Common myeloid progenitor, CD34-positive (primary cell): ENCODE data around the gene TEDDM1.

Experiments
- CTCF ChIA-PET: fragments of 350-600 bp; sonication (Branson Sonifier 250); formaldehyde crosslinking; loops from one replicate; lab custom pipeline; 2021; ENCODE audit warnings: antibody characterized with exemption; lab: Charles Lee
- POLR2A ChIA-PET: fragments of 350-600 bp; sonication (Branson Sonifier 250); formaldehyde crosslinking; loops from one replicate; lab custom pipeline; 2021; ENCODE audit warnings: antibody characterized with exemption; lab: Charles Lee
- DNase-seq, 3 donors: peaks; one replicate each; pipeline versions ENCODE4 v3.0.0 to v3.0.0-alpha.2; 2013
- H3K27ac ChIP-seq, 2 experiments: 1 replicate in 1 of 2; 2 replicates in 1 of 2; pipeline ENCODE4 v1.7.0; 2013; ENCODE audit warnings: inconsistent platforms in 2 of 2, low read length in 2 of 2, mild to moderate bottlenecking in 2 of 2, low read depth in 1 of 2, moderate library complexity in 1 of 2; ENCODE audit not compliant: severe bottlenecking in 2 of 2, insufficient read depth in 1 of 2, poor library complexity in 1 of 2
- H3K27me3 ChIP-seq, 5 experiments: replicated peaks in 2 of 5; 1 replicate in 3 of 5; 2 replicates in 2 of 5; pipeline versions ENCODE4 v1.6.1 to v1.7.0; 2013; ENCODE audit warnings: low read length in 4 of 5, mild to moderate bottlenecking in 2 of 5, moderate library complexity in 2 of 5, inconsistent platforms in 1 of 5; ENCODE audit not compliant: insufficient read depth in 5 of 5, control insufficient read depth in 4 of 5
- H3K36me3 ChIP-seq, 4 experiments: 1 replicate in 2 of 4; 2 replicates in 2 of 4; pipeline versions ENCODE4 v1.6.1 to v1.7.0; 2013; ENCODE audit warnings: low read length in 3 of 4, control low read depth in 1 of 4, mild to moderate bottlenecking in 1 of 4; ENCODE audit not compliant: control insufficient read depth in 4 of 4, insufficient read depth in 4 of 4
- H3K4me1 ChIP-seq, 4 experiments: 1 replicate in 3 of 4; 2 replicates in 1 of 4; pipeline versions ENCODE4 v1.6.1 to v1.7.1; 2013; ENCODE audit warnings: low read length in 3 of 4, mild to moderate bottlenecking in 3 of 4, control low read depth in 1 of 4, inconsistent platforms in 1 of 4, moderate library complexity in 1 of 4; ENCODE audit not compliant: control insufficient read depth in 4 of 4, insufficient read depth in 4 of 4; ENCODE audit errors: control extremely low read depth in 1 of 4
- H3K4me3 ChIP-seq, 7 experiments: 1 replicate in 4 of 7; 2 replicates in 3 of 7; pipeline versions ENCODE4 v1.5.1 to v1.7.0; 2013; ENCODE audit warnings: mild to moderate bottlenecking in 7 of 7, low read length in 6 of 7, moderate library complexity in 6 of 7, inconsistent platforms in 2 of 7, low read depth in 2 of 7, control low read depth in 1 of 7; ENCODE audit not compliant: insufficient read depth in 4 of 7, control insufficient read depth in 1 of 7; ENCODE audit errors: extremely low read depth in 1 of 7
- H3K9me3 ChIP-seq, 5 experiments: 1 replicate in 4 of 5; 2 replicates in 1 of 5; pipeline versions ENCODE4 v1.6.1 to v1.7.1; 2013; ENCODE audit warnings: low read length in 4 of 5, mild to moderate bottlenecking in 2 of 5, inconsistent platforms in 1 of 5, low read depth in 1 of 5, moderate library complexity in 1 of 5; ENCODE audit not compliant: control insufficient read depth in 4 of 5, insufficient read depth in 2 of 5; ENCODE audit errors: control extremely low read depth in 1 of 5
- WGBS: methylation state at CpG from one replicate; pipeline ENCODE4 v1.1.5; 2013; ENCODE audit not compliant: insufficient coverage; 5-methylcytosine and 5-hydroxymethylcytosine counted together

The TEDDM1 gene

GRCh38 chr1:182357171-182357570, 43.3 kb downstream of the TEDDM1 start:
- DNase-seq, result no peak
- POLR2A ChIA-PET, result no interaction called here
- no peaks in the 10 kb centered on the region for H3K4me1 ChIP-seq

DNA sequence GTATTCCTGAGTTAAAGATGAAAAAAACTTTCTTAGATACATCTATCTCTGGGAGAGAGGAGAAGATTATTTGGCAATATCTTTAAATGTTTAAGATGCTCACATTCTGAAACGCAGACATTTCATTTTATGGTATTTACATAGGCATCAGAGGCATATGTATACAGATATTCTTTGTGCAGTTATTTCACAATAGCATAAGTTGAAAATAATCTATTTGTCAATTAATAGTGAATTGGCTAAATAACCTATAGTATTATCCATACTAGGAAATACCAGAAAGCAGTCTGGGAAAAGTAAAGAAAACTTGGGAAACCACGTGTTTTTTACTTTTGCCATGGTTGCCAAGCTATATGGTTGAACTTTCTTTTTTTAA, 44.8 kb downstream of the TEDDM1 start:
- CTCF ChIA-PET, result interaction anchor here (1.2 kb wide), 1 partner anchor 41 kb away, joined by 3 read pairs; no protein-coding TSS in a partner anchor

More at GRCh38 chr1:182357171-182357570, 43.3 kb downstream of the TEDDM1 start:
- WGBS, result 81% methylated on average over 2 of the region's 2 CpGs
- no peak overlapping the region for H3K4me3 ChIP-seq
- H3K36me3 ChIP-seq, result no peaks in the 10 kb centered on the region
- no peaks in the 10 kb centered on the region for H3K9me3 ChIP-seq
- no peak overlapping the region for H3K27ac ChIP-seq
- CTCF ChIA-PET, result no interaction called here
- H3K27me3 ChIP-seq, result no peaks in the 10 kb centered on the region

GRCh38 chr1:182351790-182352364, 48.6 kb downstream of the TEDDM1 start:
- CTCF ChIA-PET, result no interaction called here
- DNase-seq, result no peak
- Histone ChIP-seq H3K4me1 (no peaks in the 10 kb centered on the region), H3K4me3 (no peak overlapping the region), H3K27ac (no peak overlapping the region), H3K27me3 (no peaks in the 10 kb centered on the region), H3K9me3 (no peaks in the 10 kb centered on the region), H3K36me3 (no peaks in the 10 kb centered on the region)
- 100% methylated on average over 1 of the region's 1 CpG for WGBS
- POLR2A ChIA-PET, result no interaction called here

More for the DNA sequence above, 44.8 kb downstream of the TEDDM1 start:
- DNase-seq, result no peak
- Histone ChIP-seq H3K36me3 (no peaks in the 10 kb centered on the region), H3K4me3 (no peak overlapping the region), H3K27ac (no peak overlapping the region), H3K4me1 (no peaks in the 10 kb centered on the region), H3K27me3 (no peaks in the 10 kb centered on the region), H3K9me3 (no peaks in the 10 kb centered on the region)
- 100% methylated on average over 1 of the region's 2 CpGs for WGBS
- POLR2A ChIA-PET, result no interaction called here

- Histone ChIP-seq H3K4me1 (no peaks in the 10 kb centered on the region), H3K27ac (no peak overlapping the region), H3K36me3 (no peaks in the 10 kb centered on the region), H3K4me3 (no peak overlapping the region), H3K27me3 (no peaks in the 10 kb centered on the region), H3K9me3 (no peaks in the 10 kb centered on the region)
- ChIA-PET CTCF (interaction anchor here (0.7 kb wide), 1 partner anchor 207 kb away, joined by 3 read pairs; no protein-coding TSS in a partner anchor), POLR2A (no interaction called here)
- no peak for DNase-seq
- WGBS, result no CpG with 5 or more reads among the region's 2 CpGs
Observed at GRCh38 chr1:182350839-182351238, 49.6 kb downstream of the TEDDM1 start.

GRCh38 chr1:182348961-182349747, 51.3 kb downstream of the TEDDM1 start:
- Histone ChIP-seq H3K9me3 (no peaks in the 10 kb centered on the region), H3K4me3 (no peak overlapping the region), H3K36me3 (no peaks in the 10 kb centered on the region), H3K4me1 (no peaks in the 10 kb centered on the region), H3K27me3 (no peaks in the 10 kb centered on the region), H3K27ac (no peak overlapping the region)
- WGBS, result 97% methylated on average over 4 of the region's 6 CpGs
- no peak for DNase-seq
- POLR2A ChIA-PET, result no interaction called here
- CTCF ChIA-PET, result no interaction called here
